Measurements from ENCODE around the gene COL11A1. TPM values are rescaled to one million over a fixed set of nuclear protein-coding genes. Genes with fewer than 3 reads are reported as not detected.

COL11A1 gene
- total and polyA plus RNA-seq, 9 of the 15 experiments (the other 6 are each of a cell fraction or from before 2014, with no cell fraction given), result 0.07 TPM; not detected in 8

DNA sequence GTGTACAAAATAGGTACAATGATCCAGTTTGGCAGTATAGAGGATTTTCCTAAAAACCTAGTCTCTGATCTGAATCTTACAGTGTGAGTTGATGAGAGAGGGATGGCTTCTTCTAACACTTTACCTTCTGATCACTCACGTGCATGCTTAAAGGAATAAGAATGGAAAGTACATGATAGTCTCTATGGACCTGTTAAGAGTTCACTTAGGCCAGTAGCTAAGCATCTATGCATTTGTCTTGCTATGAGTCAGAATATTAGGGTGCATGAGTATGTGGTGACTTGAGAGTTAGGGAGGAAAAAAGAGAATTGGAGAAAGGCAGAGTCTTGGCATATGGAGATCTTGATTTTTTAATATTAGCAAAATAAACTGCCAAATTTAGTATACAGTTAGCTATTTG is 206.3 kb downstream of the COL11A1 start:
- POLR2A ChIA-PET, result no interaction called here

More for the DNA sequence above, 206.3 kb downstream of the COL11A1 start:
- no peak overlapping the region for H3K9ac ChIP-seq (ENCODE audit: insufficient read depth in 1 of 2, low read depth in 2 of 2, low read length in 2 of 2)
- no peak for TF ChIP-seq ZNF696 (CRISPR knock-in tag; conservative IDR thresholded peaks at IDR 0.05)
- no peak for TF ChIP-seq HMGXB4 (CRISPR knock-in tag; IDR thresholded peaks at IDR 0.05)
- TF ChIP-seq SIX5 (IDR thresholded peaks at IDR 0.05; ENCODE audit: borderline replicate concordance in 1 of 2, insufficient read depth in 1 of 2, low read depth in 1 of 2, low read length in 2 of 2), result no peak
- TF ChIP-seq TEAD1 (CRISPR knock-in tag; IDR thresholded peaks at IDR 0.05), result no peak
- no peak for TF ChIP-seq ARID2 (IDR thresholded peaks at IDR 0.05)
- H3K4me3 ChIP-seq, result no peak overlapping the region
- H3K4me1 ChIP-seq (replicated peaks in 1 of 2; ENCODE audit: control insufficient read depth in 2 of 2, insufficient read depth in 2 of 2, low read length in 2 of 2), result no peaks in the 10 kb centered on the region
- no peaks in the 10 kb centered on the region for H3K36me3 ChIP-seq (ENCODE audit: control insufficient read depth, insufficient read depth, low read length)
- BruUV-seq (replicated peaks), result no TSS peak
- no peak for DNase-seq (ENCODE audit: extremely low read depth in 1 of 4, low spot score in 3 of 4)
- FAIRE-seq, result no peak
- peaks cover 3% of the 10 kb centered on the region; the same call in 1 of the 2 replicates for H3K9me3 ChIP-seq (replicated peaks; ENCODE audit: control insufficient read depth, insufficient read depth, low read depth, low read length)
- no peak overlapping the region for H3K27ac ChIP-seq (ENCODE audit: extremely low read depth, low read depth, low read length)
- no peaks in the 10 kb centered on the region for H3K79me2 ChIP-seq (ENCODE audit: control insufficient read depth, insufficient read depth, low read length)
- H4K20me1 ChIP-seq (replicated peaks; ENCODE audit: control insufficient read depth, insufficient read depth, low read length), result no peaks in the 10 kb centered on the region
- WGBS (ENCODE audit: insufficient coverage, low coverage, missing lambda C conversion rate), result 0% methylated on average over 1 of the region's 1 CpG
- intact Hi-C loops (cut with micrococcal nuclease) (no loop called here), in situ Hi-C loops (cut with MboI) (no loop called here)
- no peak overlapping the region for H2AFZ ChIP-seq (ENCODE audit: low read depth, low read length)
- CTCF ChIA-PET (ENCODE audit: low intra/inter-chr PET ratio), result no interaction called here
- no peaks in the 10 kb centered on the region for H3K9me1 ChIP-seq (ENCODE audit: control insufficient read depth, insufficient read depth, low read length)
- H3K4me2 ChIP-seq (ENCODE audit: insufficient read depth, low read length), result no peak overlapping the region
- H3K27me3 ChIP-seq (ENCODE audit: control insufficient read depth in 2 of 2, insufficient read depth in 2 of 2, low read length in 2 of 2), result no peaks in the 10 kb centered on the region
- ATAC-seq, result no peak
